ENCODE measurements around the gene TRABD2A. TPM values are rescaled to one million over a fixed set of nuclear protein-coding genes. Genes with fewer than 3 reads are reported as not detected.
"Not testable (repeated sequence)": the region's sequence is repeated elsewhere in the genome, so short reads cannot be mapped to it uniquely, and the experiment has no call there.

TRABD2A gene
- total RNA-seq, 6 experiments from 2014 or later: 0.20 to 2.4 (median 0.43) TPM; not detected in 1

DNA sequence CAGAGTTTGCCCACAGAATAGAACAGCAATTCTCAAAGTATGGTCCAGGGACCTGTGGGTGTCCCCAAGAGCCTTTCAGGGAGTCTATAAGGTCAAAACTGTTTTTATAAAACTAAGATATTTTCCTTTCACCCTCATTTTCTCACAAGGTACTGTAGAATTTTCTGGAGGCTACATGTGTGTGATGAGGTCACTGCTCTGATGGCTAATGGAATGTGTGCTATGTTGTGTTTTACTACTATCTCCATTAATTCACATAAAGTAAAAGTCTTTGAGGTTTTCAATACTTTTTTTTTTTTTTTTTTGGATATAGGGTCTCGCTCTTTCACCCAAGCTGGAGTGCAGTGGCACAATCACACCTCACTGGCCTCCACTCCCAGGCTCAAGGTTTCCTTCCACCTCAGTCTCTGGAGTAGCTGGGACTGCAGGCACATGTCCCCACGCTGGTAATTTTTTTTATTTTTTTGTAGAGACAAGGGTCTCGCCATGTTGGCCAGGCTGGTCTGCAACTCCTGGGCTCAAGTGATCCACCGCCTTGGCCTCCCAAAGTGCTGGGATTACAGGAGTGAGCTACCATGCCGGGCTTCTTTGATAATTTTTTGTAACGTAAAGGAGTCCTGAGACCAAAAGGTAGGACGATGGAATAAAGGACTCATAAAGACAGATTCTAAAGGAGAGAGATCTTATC lies 1.8 kb downstream of the TRABD2A start:
- DNase-seq: no peak
- Histone ChIP-seq H3K36me3 (no peaks in the 10 kb centered on the region), H3K9me3 (no peaks in the 10 kb centered on the region), H3K27ac (no peak overlapping the region), H3K4me3 (no peak overlapping the region), H3K27me3 (peaks cover 0 to 3% of the 10 kb centered on the region in 2 donors), H3K4me1 (peaks cover 0 to 16% (median 4%) of the 10 kb centered on the region in 4 donors)
- TF ChIP-seq POLR2A (IDR thresholded peaks at IDR 0.05): no peak
- TF ChIP-seq, protein P1, sequence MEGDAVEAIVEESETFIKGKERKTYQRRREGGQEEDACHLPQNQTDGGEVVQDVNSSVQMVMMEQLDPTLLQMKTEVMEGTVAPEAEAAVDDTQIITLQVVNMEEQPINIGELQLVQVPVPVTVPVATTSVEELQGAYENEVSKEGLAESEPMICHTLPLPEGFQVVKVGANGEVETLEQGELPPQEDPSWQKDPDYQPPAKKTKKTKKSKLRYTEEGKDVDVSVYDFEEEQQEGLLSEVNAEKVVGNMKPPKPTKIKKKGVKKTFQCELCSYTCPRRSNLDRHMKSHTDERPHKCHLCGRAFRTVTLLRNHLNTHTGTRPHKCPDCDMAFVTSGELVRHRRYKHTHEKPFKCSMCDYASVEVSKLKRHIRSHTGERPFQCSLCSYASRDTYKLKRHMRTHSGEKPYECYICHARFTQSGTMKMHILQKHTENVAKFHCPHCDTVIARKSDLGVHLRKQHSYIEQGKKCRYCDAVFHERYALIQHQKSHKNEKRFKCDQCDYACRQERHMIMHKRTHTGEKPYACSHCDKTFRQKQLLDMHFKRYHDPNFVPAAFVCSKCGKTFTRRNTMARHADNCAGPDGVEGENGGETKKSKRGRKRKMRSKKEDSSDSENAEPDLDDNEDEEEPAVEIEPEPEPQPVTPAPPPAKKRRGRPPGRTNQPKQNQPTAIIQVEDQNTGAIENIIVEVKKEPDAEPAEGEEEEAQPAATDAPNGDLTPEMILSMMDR (IDR thresholded peaks at IDR 0.05): no peak
- WGBS (ENCODE audit: insufficient coverage, low coverage, low lambda C conversion rate, missing lambda C conversion rate): 83% methylated on average over 7 of the region's 7 CpGs
- intact Hi-C loops (cut with DNase I): loop anchor here in 1 of 2 donors (10.0 kb wide), 1 partner anchor 384 kb away; no protein-coding TSS in a partner anchor
- ATAC-seq: no peak

DNA sequence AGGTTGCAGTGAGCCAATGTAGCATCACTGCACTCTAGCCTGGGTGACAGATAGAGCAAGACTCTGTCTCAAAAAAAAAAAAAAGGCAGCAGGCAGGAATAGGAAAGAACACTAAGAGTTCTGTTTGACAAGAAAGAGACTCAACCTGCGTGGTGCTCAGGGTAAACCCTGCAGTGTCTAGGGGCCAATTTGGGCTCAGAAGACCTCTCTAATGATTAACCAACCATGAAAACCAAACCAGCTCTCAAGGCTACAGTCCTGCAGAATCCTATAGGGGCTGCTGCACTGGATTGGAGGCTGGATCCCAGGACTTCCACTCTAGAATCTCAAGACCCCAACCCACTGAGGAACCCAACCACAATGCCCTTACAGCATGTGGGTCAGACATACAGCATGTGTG lies 2.4 kb downstream of the TRABD2A start:
- no peak overlapping the region for H3K4me3 ChIP-seq
- intact Hi-C loops (cut with DNase I): loop anchor here in 1 of 2 donors (10.0 kb wide), 1 partner anchor 384 kb away; no protein-coding TSS in a partner anchor
- ATAC-seq (peak in 2 of 4 donors; percentile 22 to 37), DNase-seq (no peak)
- peaks cover 0 to 3% of the 10 kb centered on the region in 2 donors for H3K27me3 ChIP-seq
- no peaks in the 10 kb centered on the region for H3K36me3 ChIP-seq
- peaks cover 0 to 16% (median 4%) of the 10 kb centered on the region in 4 donors for H3K4me1 ChIP-seq
- no peak overlapping the region for H3K27ac ChIP-seq
- no peak for TF ChIP-seq POLR2A (IDR thresholded peaks at IDR 0.05)
- TF ChIP-seq, protein P1 (IDR thresholded peaks at IDR 0.05): no peak
- WGBS (ENCODE audit: insufficient coverage, low coverage, low lambda C conversion rate, missing lambda C conversion rate): 30% methylated on average over 1 of the region's 1 CpG
- H3K9me3 ChIP-seq: no peaks in the 10 kb centered on the region

DNA sequence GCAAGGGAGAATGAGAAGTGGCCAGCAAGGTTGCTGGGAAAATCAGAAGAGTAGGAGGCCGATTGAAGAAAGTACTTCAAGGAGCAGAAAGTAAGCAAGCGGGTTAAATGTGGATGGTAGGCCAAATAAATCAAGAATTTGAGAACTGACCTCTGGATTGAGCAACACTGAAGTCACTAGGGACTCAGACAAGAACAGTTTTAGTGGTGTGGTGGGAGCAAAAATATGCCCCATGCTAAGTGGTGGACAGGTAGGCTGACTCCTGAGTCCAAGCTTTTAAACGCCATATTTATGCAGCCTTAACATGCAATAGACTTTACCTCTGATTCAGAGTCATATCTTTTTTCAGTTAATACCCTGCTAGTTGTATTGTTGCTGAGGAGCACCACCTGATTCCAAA lies 4.5 kb downstream of the TRABD2A start:
- TF ChIP-seq, protein P1 (IDR thresholded peaks at IDR 0.05): no peak
- no peak for DNase-seq
- WGBS (ENCODE audit: insufficient coverage, low coverage, low lambda C conversion rate, missing lambda C conversion rate): 80% methylated on average over 1 of the region's 3 CpGs

DNA sequence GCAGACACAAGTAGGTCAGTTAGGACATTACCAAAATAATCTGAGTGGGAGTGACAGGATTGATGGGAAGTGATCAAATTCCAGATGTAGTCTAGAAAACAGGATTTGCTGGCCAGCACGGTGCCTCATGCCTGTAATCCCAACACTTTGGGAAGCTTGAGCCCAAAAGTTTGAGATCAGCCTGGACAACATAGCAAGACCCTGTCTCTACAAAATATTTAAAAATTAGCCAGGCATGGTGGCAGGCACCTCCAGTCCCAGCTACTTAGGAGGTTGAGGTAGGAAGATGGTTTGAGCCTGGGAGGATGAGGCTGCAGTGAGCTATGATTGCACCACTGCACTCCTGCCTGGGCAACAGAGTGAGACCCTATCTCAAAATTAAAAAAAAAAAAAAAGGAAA lies 5.3 kb downstream of the TRABD2A start:
- WGBS (ENCODE audit: insufficient coverage, low coverage, low lambda C conversion rate, missing lambda C conversion rate): 60% methylated on average over 1 of the region's 1 CpG
- H3K4me1 ChIP-seq, H3K27ac ChIP-seq, H3K4me3 ChIP-seq, H3K9me3 ChIP-seq, H3K36me3 ChIP-seq, DNase-seq, H3K27me3 ChIP-seq, ATAC-seq: not testable (repeated sequence)
- intact Hi-C loops (cut with DNase I): loop anchor here in 1 of 2 donors (10.0 kb wide), 1 partner anchor 381 kb away; no protein-coding TSS in a partner anchor

More for the DNA sequence above, 4.5 kb downstream of the TRABD2A start:
- intact Hi-C loops (cut with DNase I): loop anchor here in 1 of 2 donors (10.0 kb wide), 1 partner anchor 382 kb away; no protein-coding TSS in a partner anchor
- Histone ChIP-seq H3K36me3 (no peaks in the 10 kb centered on the region), H3K27me3 (peaks cover 0 to 3% of the 10 kb centered on the region in 2 donors), H3K4me3 (no peak overlapping the region), H3K9me3 (no peaks in the 10 kb centered on the region), H3K27ac (no peak overlapping the region), H3K4me1 (peaks cover 0 to 10% (median 4%) of the 10 kb centered on the region in 4 donors)
- ATAC-seq: no peak

DNA sequence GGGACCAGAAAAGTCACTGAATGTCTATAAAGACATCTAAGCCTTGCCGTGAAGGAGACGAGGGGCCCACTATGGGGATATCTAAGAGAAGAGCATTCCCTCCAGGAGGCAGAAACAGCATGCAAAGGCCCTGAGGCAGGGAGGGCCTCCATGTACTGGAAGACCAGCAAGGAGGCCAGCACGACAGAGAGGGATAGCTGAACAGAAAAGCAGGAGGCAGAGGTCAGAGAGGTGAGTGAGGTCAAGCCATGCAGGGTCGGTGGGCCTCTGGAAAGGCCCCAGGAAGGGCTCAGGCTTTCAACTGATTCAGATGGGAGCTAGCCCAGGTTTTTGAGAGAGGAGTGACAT lies 5.7 kb downstream of the TRABD2A start:
- Histone ChIP-seq H3K36me3 (no peaks in the 10 kb centered on the region), H3K9me3 (no peaks in the 10 kb centered on the region), H3K27me3 (no peaks in the 10 kb centered on the region), H3K27ac (no peak overlapping the region), H3K4me1 (peaks cover 0 to under 1% (median 0%) of the 10 kb centered on the region in 4 donors), H3K4me3 (no peak overlapping the region)
- intact Hi-C loops (cut with DNase I): loop anchor here in 1 of 2 donors (10.0 kb wide), 1 partner anchor 380 kb away; no protein-coding TSS in a partner anchor
- TF ChIP-seq, protein P1 (IDR thresholded peaks at IDR 0.05): no peak
- TF ChIP-seq POLR2A (IDR thresholded peaks at IDR 0.05): no peak
- DNase-seq (no peak), ATAC-seq (no peak)
- 63% methylated on average over 4 of the region's 4 CpGs for WGBS (ENCODE audit: insufficient coverage, low coverage, low lambda C conversion rate, missing lambda C conversion rate)
